Astrocyte of the spinal cord (primary cell): Measurements from ENCODE around the gene ARHGAP45.

Experiments used
- DNase-seq: peaks from one replicate; pipeline ENCODE4 v3.0.0; 2011; ENCODE audit warnings: low read depth, low spot score
- H3K4me3 ChIP-seq: 2 replicates; pipeline ENCODE4 v1.5.1; 2011; ENCODE audit warnings: low read depth, mild to moderate bottlenecking, low read length, moderate library complexity
- in situ Hi-C: cut with HindIII; loops from 2 replicates; pipeline ENCODE4 v1.10.0; 2017; ENCODE audit warnings: low sequenced_read_pairs
- TF ChIP-seq, protein P1 (sequence below): IDR thresholded peaks from 2 replicates; pipeline ENCODE4 v1.5.1; 2012; ENCODE audit warnings: low read depth, mild to moderate bottlenecking, low read length, inconsistent platforms

The ARHGAP45 gene

DNA sequence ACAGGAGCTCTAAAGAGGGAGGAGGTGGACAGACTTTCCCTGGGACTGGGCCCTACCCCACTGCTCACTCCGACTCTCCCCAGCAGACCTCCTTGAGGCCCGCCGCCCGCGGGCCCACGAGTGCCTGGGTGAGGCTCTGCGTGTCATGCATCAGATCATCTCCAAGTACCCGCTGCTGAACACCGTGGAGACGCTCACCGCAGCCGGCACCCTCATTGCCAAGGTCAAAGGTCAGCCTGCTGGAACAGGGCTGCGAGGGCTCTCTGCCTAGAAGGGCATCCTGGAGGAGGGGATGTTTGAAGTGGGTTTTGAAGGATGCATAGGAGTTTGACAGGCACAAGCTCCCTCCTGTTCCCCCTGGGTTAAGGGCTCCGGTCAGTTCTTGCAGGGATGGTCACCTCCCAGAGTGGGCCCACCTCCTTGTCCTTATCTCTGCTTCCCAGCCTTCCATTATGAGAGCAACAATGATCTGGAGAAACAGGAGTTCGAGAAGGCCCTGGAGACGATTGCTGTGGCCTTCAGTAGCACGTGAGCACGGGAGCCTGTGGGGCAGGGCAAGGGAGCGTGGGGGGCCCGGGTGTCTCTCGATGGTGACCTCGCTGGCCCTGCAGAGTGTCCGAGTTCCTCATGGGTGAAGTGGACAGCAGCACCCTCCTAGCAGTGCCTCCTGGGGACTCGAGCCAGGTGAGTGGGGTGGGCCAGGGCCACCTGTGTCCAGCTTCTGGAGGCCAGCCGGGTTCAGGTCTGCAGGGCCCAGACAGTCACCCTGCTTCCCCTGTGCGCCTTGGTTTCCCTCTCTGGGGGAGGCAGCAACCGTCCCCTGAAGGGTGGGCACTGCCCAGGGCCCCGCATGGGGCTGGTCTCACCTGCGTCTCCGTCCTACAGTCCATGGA lies 6.3 kb downstream of the ARHGAP45 start:
- TF ChIP-seq, protein P1, sequence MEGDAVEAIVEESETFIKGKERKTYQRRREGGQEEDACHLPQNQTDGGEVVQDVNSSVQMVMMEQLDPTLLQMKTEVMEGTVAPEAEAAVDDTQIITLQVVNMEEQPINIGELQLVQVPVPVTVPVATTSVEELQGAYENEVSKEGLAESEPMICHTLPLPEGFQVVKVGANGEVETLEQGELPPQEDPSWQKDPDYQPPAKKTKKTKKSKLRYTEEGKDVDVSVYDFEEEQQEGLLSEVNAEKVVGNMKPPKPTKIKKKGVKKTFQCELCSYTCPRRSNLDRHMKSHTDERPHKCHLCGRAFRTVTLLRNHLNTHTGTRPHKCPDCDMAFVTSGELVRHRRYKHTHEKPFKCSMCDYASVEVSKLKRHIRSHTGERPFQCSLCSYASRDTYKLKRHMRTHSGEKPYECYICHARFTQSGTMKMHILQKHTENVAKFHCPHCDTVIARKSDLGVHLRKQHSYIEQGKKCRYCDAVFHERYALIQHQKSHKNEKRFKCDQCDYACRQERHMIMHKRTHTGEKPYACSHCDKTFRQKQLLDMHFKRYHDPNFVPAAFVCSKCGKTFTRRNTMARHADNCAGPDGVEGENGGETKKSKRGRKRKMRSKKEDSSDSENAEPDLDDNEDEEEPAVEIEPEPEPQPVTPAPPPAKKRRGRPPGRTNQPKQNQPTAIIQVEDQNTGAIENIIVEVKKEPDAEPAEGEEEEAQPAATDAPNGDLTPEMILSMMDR = no peak
- no peak for DNase-seq
- no peak overlapping the region for H3K4me3 ChIP-seq
- in situ Hi-C loops = no loop called here

GRCh38 chr19:1073956-1074517 lies 7.1 kb downstream of the ARHGAP45 start:
- TF ChIP-seq, protein P1 = no peak
- no peak overlapping the region for H3K4me3 ChIP-seq
- DNase-seq = no peak
- in situ Hi-C loops = no loop called here

DNA sequence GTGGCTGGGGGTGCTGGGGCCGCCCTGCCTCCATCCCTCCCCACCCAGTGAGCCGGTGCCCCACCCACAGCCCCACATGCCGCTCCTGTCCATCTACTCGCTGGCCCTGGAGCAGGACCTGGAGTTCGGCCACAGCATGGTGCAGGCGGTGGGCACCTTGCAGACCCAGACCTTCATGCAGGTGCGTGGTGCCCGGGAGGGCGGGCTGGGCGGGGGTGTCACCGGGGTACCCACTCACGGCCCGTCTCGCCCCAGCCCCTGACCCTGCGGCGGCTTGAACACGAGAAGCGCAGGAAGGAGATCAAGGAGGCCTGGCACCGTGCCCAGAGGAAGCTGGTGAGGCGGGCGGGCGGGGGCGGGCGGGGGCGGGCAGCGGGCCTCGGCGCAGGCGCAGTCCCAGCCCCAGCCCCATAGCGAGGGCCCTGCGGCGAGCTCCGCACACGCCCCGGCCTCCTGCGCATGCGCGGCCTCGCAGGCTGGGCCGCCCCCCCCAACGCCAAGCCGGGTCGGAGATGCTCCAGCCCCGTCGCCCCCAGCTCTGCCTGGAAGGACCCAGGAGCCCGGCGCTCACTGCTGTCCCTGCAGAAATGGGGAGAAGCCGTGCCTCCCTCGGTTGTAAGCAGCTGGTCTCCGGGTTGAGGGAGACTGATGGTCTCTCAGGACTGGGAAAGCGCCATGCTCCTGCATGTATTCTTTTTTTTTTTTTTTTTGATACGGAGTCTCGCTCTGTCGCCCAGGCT lies 7.7 kb downstream of the ARHGAP45 start:
- no peak for DNase-seq
- H3K4me3 ChIP-seq = no peak overlapping the region
- in situ Hi-C loops = no loop called here
- TF ChIP-seq, protein P1 = no peak

DNA sequence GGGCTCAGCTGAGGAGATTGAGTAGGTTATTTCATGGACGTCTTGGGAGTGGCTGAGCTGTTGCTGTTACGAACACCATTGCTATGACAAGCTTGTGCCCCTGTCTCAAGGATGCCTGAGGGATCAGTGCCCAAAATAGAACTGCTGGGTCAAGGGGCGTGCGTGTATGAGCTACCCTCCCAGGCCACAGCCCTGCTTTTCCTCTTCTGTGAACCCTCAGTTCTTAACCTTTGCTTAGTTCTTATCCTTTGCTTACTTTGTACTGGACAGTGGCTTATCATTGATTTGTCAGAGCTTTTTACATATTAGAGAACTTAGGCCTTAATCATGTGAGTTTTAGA lies 9.0 kb downstream of the ARHGAP45 start:
- no peak for DNase-seq
- no peak overlapping the region for H3K4me3 ChIP-seq
- in situ Hi-C loops = no loop called here
- TF ChIP-seq, protein P1 = no peak

DNA sequence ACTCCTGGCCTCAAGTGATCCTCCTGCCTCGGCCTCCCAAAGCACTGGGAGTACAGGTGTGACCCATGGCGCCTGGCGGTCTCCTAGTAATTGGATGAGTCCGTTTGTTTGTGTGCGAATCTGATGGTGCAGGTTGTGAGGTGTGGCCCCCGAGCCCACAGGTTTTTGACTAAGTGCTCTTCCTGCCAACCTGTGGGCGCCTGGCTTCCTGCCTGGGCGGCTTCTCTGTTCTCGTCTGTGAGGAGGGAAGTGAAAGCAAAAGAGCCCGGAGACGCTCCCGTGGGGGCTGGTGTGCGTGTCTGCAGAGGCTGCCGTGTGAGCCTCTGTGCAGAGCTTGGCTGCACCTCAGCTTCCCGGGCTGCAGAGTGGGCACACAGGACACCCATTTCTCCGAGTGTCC lies 10.0 kb downstream of the ARHGAP45 start:
- TF ChIP-seq, protein P1 = no peak
- no peak for DNase-seq
- in situ Hi-C loops = no loop called here
- no peak overlapping the region for H3K4me3 ChIP-seq

- DNase-seq = no peak
- in situ Hi-C loops = no loop called here
- TF ChIP-seq, protein P1 = no peak
- H3K4me3 ChIP-seq = no peak overlapping the region
Observed at GRCh38 chr19:1079566-1080111, 12.7 kb downstream of the ARHGAP45 start.
